ENCODE measurements around the gene SCN1A.

- no peak for TF ChIP-seq EGR1 (IDR thresholded peaks at IDR 0.05)
- no peak for TF ChIP-seq EP300 (IDR thresholded peaks at IDR 0.05; ENCODE audit: borderline replicate concordance)
- no peak for TF ChIP-seq ZBTB7A (IDR thresholded peaks at IDR 0.05; ENCODE audit: low read depth)
- no peak for TF ChIP-seq REST (IDR thresholded peaks at IDR 0.05; ENCODE audit: low read depth)
- no peak for TF ChIP-seq RAD21 (IDR thresholded peaks at IDR 0.05; ENCODE audit: low read depth)
- no peak for TF ChIP-seq TAF1 (IDR thresholded peaks at IDR 0.05; ENCODE audit: low read depth)
- no peak for TF ChIP-seq USF1 (IDR thresholded peaks at IDR 0.05)
- no peak; the same call in 1 of the 2 replicates for TF ChIP-seq MAX (IDR thresholded peaks at IDR 0.05)
- no peak for TF ChIP-seq TEAD4 (IDR thresholded peaks at IDR 0.05)
- no peak for TF ChIP-seq NFIC (IDR thresholded peaks at IDR 0.05)
Measured at GRCh38 chr2:165953306-165953654, 174.5 kb downstream of the SCN1A start.
